ENCODE data around the gene MRPL9. TPM values are rescaled to one million over a fixed set of nuclear protein-coding genes. Genes with fewer than 3 reads are reported as not detected.

The MRPL9 gene
- total and polyA plus RNA-seq, 2 donors (not counting 1 experiment from before 2014, with no cell fraction given), result 65.5 to 84.6 TPM

DNA sequence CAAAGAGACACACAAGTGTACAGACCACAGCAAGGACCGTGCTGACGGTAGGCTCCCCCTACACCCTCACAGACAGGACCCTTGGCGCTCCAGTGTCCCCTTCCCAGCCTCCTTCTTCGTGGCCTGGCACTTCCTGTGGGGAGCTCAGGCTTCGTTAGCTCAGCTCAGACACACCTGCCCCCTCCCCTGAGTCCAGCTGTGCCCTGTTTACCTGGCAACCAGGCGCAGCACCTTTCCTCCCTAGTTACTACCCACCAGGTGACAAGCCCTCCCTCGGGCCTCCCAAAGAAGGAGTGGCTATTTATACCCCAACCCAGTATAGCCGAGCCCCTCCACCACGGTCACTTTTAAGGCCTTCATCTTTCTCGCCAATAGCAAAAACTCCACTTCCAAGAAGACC is 51.3 kb downstream of the MRPL9 start:
- ChIA-PET POLR2A (no interaction called here), CTCF (no interaction called here)
- TF ChIP-seq EZH2 (IDR thresholded peaks at IDR 0.05; ENCODE audit: borderline replicate concordance, insufficient read depth, low read depth, low read length, poor library complexity, severe bottlenecking) (no peak), CTCF (IDR thresholded peaks at IDR 0.05) (no peak)
- DNase-seq, result no peak
- H3K4me1 ChIP-seq (ENCODE audit: control insufficient read depth in 2 of 2, insufficient read depth in 2 of 2, low read length in 2 of 2), result peaks cover 3 to 4% of the 10 kb centered on the region in 2 donors
- no peak overlapping the region for H3K27ac ChIP-seq (ENCODE audit: low read length in 2 of 2)
- H4K20me1 ChIP-seq (ENCODE audit: control insufficient read depth, insufficient read depth, low read length, poor library complexity, severe bottlenecking), result no peaks in the 10 kb centered on the region
- Mint-ChIP-seq H3K4me3 (no peak overlapping the region), H3K27me3 (peaks cover 49% of the 10 kb centered on the region), H3K9me3 (ENCODE audit: insufficient read depth) (no peaks in the 10 kb centered on the region), H3K27ac (no peak overlapping the region), H3K4me1 (peaks cover 4% of the 10 kb centered on the region)
- intact Hi-C loops (cut with micrococcal nuclease), result no loop called here
- peaks cover 0 to 5% (median 0%) of the 10 kb centered on the region in 3 donors for H3K9me3 ChIP-seq (ENCODE audit: control extremely low read depth in 1 of 3, control insufficient read depth in 2 of 3, insufficient read depth in 1 of 3, low read length in 2 of 3)
- no peak overlapping the region for H3K4me2 ChIP-seq (replicated peaks; ENCODE audit: low read depth, low read length, poor library complexity, severe bottlenecking)
- H2AFZ ChIP-seq (ENCODE audit: insufficient read depth, low read depth, low read length, poor library complexity, severe bottlenecking), result no peak overlapping the region
- no peaks in the 10 kb centered on the region for H3K79me2 ChIP-seq (ENCODE audit: control insufficient read depth, insufficient read depth, low read length)
- no peak overlapping the region for H3K4me3 ChIP-seq (ENCODE audit: control extremely low read depth in 1 of 5, extremely low read depth in 1 of 5, insufficient read depth in 1 of 5, low read depth in 2 of 5, low read length in 4 of 5)
- ATAC-seq (ENCODE audit: low read depth), result no peak
- peaks cover 0 to 25% (median 10%) of the 10 kb centered on the region in 4 experiments for H3K27me3 ChIP-seq (replicated peaks in 1 of 4; ENCODE audit: control extremely low read depth in 1 of 4, control insufficient read depth in 3 of 4, insufficient read depth in 4 of 4, low read length in 3 of 4)
- H3K9ac ChIP-seq (ENCODE audit: low read length), result no peak overlapping the region
- 66% methylated on average over 10 of the region's 10 CpGs for WGBS (ENCODE audit: insufficient coverage)
- no peaks in the 10 kb centered on the region for H3K36me3 ChIP-seq (replicated peaks in 1 of 2; ENCODE audit: control extremely low read depth in 1 of 2, control insufficient read depth in 1 of 2, extremely low read depth in 1 of 2, insufficient read depth in 2 of 2, low read length in 1 of 2)

GRCh38 chr1:151711044-151711800 is 52.1 kb downstream of the MRPL9 start:
- peaks cover 0 to 2% (median 0%) of the 10 kb centered on the region in 3 donors for H3K9me3 ChIP-seq (ENCODE audit: control extremely low read depth in 1 of 3, control insufficient read depth in 2 of 3, insufficient read depth in 1 of 3, low read length in 2 of 3)
- intact Hi-C loops (cut with micrococcal nuclease), result no loop called here
- H3K9ac ChIP-seq (ENCODE audit: low read length), result no peak overlapping the region
- DNase-seq (no peak), ATAC-seq (ENCODE audit: low read depth) (no peak)
- no peak overlapping the region for H3K4me3 Mint-ChIP-seq
- CTCF ChIA-PET, result no interaction called here
- peaks cover 2% of the 10 kb centered on the region for H3K4me1 Mint-ChIP-seq
- H3K4me2 ChIP-seq (replicated peaks; ENCODE audit: low read depth, low read length, poor library complexity, severe bottlenecking), result no peak overlapping the region
- H3K27ac ChIP-seq (ENCODE audit: low read length in 2 of 2), result no peak overlapping the region
- no peaks in the 10 kb centered on the region for H3K4me1 ChIP-seq (ENCODE audit: control insufficient read depth in 2 of 2, insufficient read depth in 2 of 2, low read length in 2 of 2)
- POLR2A ChIA-PET, result no interaction called here
- TF ChIP-seq EZH2 (IDR thresholded peaks at IDR 0.05; ENCODE audit: borderline replicate concordance, insufficient read depth, low read depth, low read length, poor library complexity, severe bottlenecking), result no peak
- no peak for TF ChIP-seq CTCF (IDR thresholded peaks at IDR 0.05)
- H4K20me1 ChIP-seq (ENCODE audit: control insufficient read depth, insufficient read depth, low read length, poor library complexity, severe bottlenecking), result no peaks in the 10 kb centered on the region
- H3K4me3 ChIP-seq (ENCODE audit: control extremely low read depth in 1 of 5, extremely low read depth in 1 of 5, insufficient read depth in 1 of 5, low read depth in 2 of 5, low read length in 4 of 5), result no peak overlapping the region
- 91% methylated on average over 14 of the region's 21 CpGs for WGBS (ENCODE audit: insufficient coverage)
- peaks cover 0 to 20% (median 8%) of the 10 kb centered on the region in 4 experiments for H3K27me3 ChIP-seq (replicated peaks in 1 of 4; ENCODE audit: control extremely low read depth in 1 of 4, control insufficient read depth in 3 of 4, insufficient read depth in 4 of 4, low read length in 3 of 4)
- H3K27me3 Mint-ChIP-seq, result peaks cover 45% of the 10 kb centered on the region
- H3K79me2 ChIP-seq (ENCODE audit: control insufficient read depth, insufficient read depth, low read length), result no peaks in the 10 kb centered on the region
- H3K27ac Mint-ChIP-seq, result no peak overlapping the region
- no peak overlapping the region for H2AFZ ChIP-seq (ENCODE audit: insufficient read depth, low read depth, low read length, poor library complexity, severe bottlenecking)
- no peaks in the 10 kb centered on the region for H3K9me3 Mint-ChIP-seq (ENCODE audit: insufficient read depth)
- no peaks in the 10 kb centered on the region for H3K36me3 ChIP-seq (replicated peaks in 1 of 2; ENCODE audit: control extremely low read depth in 1 of 2, control insufficient read depth in 1 of 2, extremely low read depth in 1 of 2, insufficient read depth in 2 of 2, low read length in 1 of 2)
